GM12873 (cell line): ENCODE results near the gene UQCC3.

Source experiments
- CTCF ChIP-seq: IDR thresholded peaks from 2 replicates; pipeline ENCODE4 v1.5.1; 2012; ENCODE audit warnings: low read depth, mild to moderate bottlenecking, moderate library complexity, low read length, control low read depth; ENCODE audit not compliant: insufficient read depth; ENCODE audit errors: missing control alignments

The UQCC3 gene

GRCh38 chr11:62671608-62672389 lies at the start of gene UQCC3, which contains the start of gene LBHD1:
UQCC3 (plus strand) TSS chr11:62671673; CDS start chr11:62671746, 73 bp downstream.
LBHD1 (minus strand) TSS chr11:62672267; CDS start chr11:62670031, 2,236 bp downstream.
- no peak for TF ChIP-seq CTCF

GRCh38 chr11:62622476-62623089 lies 48.9 kb upstream of the UQCC3 start:
- no peak for TF ChIP-seq CTCF

- no peak for TF ChIP-seq CTCF
These were observed 43.8 kb upstream of the UQCC3 start for GRCh38 chr11:62627713-62628112.

- no peak for TF ChIP-seq CTCF
These were observed 39.0 kb upstream of the UQCC3 start for GRCh38 chr11:62632492-62632891.

GRCh38 chr11:62644220-62644619 lies 27.3 kb upstream of the UQCC3 start:
- no peak for TF ChIP-seq CTCF

- no peak for TF ChIP-seq CTCF
These were observed 25.9 kb upstream of the UQCC3 start for GRCh38 chr11:62645671-62645945.

- no peak for TF ChIP-seq CTCF
These were observed 25.3 kb upstream of the UQCC3 start, which contains the start of gene GANAB for GRCh38 chr11:62645946-62646824. GANAB (minus strand) TSS chr11:62646613; CDS start chr11:62646599, 14 bp downstream.
